AG04449 (cell line): ENCODE results near the gene BAIAP2.

Experiments
- CTCF ChIA-PET: fragments of 350-600 bp; formaldehyde crosslinking; extraction: SDS; loops from one replicate; lab custom pipeline; 2021; ENCODE audit warnings: antibody characterized with exemption; lab: Yijun Ruan, JAX
- POLR2A ChIA-PET: fragments of 400-600, 350-600 bp; formaldehyde crosslinking; extraction: SDS; loops from one replicate; lab custom pipeline; 2020; ENCODE audit warnings: antibody characterized with exemption, inconsistent platforms; lab: Yijun Ruan, JAX
- DNase-seq: peaks from one replicate; pipeline ENCODE4 v3.0.0-alpha.2; 2010; ENCODE audit warnings: low read depth, low spot score
- H3K4me3 ChIP-seq: 2 replicates; pipeline ENCODE4 v1.5.1; 2011; ENCODE audit warnings: low read depth, mild to moderate bottlenecking, control low read depth, low read length
- TF ChIP-seq, protein P1 (sequence below): IDR thresholded peaks from one replicate; pipeline ENCODE4 v1.5.1; 2011; ENCODE audit warnings: mild to moderate bottlenecking, moderate library complexity, low read length, control low read depth, inconsistent platforms; ENCODE audit not compliant: insufficient read depth; ENCODE audit errors: missing control alignments

Gene BAIAP2

GRCh38 chr17:81025065-81025740, 9.7 kb upstream of the BAIAP2 start:
- POLR2A ChIA-PET = no interaction called here
- no peak overlapping the region for H3K4me3 ChIP-seq
- no peak for DNase-seq
- CTCF ChIA-PET = interaction anchor here (0.7 to 4.8 kb wide), 16 partner anchors 8 to 176 kb away, joined by 3 to 118 read pairs (median 4); no protein-coding TSS in a partner anchor
- TF ChIP-seq, protein P1, sequence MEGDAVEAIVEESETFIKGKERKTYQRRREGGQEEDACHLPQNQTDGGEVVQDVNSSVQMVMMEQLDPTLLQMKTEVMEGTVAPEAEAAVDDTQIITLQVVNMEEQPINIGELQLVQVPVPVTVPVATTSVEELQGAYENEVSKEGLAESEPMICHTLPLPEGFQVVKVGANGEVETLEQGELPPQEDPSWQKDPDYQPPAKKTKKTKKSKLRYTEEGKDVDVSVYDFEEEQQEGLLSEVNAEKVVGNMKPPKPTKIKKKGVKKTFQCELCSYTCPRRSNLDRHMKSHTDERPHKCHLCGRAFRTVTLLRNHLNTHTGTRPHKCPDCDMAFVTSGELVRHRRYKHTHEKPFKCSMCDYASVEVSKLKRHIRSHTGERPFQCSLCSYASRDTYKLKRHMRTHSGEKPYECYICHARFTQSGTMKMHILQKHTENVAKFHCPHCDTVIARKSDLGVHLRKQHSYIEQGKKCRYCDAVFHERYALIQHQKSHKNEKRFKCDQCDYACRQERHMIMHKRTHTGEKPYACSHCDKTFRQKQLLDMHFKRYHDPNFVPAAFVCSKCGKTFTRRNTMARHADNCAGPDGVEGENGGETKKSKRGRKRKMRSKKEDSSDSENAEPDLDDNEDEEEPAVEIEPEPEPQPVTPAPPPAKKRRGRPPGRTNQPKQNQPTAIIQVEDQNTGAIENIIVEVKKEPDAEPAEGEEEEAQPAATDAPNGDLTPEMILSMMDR = no peak

DNA sequence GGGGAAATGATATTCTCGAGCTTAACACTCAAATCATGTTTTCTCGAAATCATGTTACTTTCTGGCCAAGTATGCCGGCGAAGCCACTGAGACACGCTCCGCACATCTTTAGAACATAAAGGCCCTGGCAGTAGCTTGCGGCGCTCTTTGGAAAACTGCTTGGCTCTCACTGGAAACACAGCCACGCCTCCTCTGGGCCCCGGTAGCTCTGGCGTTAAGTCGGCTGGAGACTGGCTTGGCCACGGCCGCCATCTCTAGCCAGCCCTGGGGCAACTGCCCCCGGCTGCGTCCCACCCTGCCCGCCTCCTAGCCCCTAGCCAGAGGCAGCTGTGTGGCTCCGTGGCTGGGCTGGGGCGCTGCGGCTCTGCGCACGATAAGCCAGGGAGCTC, 9.2 kb upstream of the BAIAP2 start:
- CTCF ChIA-PET = interaction anchor here (0.7 to 4.8 kb wide), 13 partner anchors 8 to 175 kb away, joined by 3 to 118 read pairs (median 4); no protein-coding TSS in a partner anchor
- TF ChIP-seq, protein P1 = no peak
- POLR2A ChIA-PET = no interaction called here
- no peak for DNase-seq
- no peak overlapping the region for H3K4me3 ChIP-seq

DNA sequence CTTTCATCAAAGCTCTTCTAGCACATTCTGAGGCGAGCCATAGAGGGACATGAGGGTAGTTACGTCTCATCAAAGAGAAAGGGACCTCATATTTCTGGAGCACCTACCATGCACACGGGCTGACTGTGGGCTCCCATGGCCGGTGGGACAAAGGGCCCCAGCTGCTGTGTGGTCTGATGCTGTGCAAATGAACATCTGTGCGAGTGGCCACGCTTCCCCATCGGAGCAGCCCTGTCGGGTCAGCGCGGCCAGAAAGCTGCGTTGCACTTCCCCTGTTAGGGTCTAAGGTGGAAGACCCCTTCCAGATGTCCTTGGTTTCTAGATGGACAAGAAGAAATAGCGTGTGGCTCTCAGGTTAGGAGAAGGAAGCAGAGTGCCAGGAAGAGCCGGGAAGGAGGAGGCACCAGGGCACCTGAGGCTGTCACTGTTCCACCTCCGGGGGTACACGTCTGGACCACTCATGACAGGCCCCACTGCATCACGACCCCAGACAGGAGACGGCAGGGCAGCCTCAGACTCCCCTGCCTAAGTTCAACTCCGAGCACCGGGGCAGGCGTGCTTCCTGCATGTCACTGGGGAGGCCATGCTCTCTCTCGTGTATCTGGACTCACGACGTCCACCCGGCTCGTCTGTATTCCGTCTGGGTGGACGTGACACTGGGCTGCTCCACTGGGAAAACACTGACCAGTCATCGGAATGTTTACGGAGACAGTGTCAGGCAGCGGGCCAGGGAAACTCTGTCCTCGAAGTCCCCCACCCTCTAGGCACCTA, 8.5 kb upstream of the BAIAP2 start:
- DNase-seq = no peak
- H3K4me3 ChIP-seq = no peak overlapping the region
- CTCF ChIA-PET = interaction anchor here (0.7 to 4.8 kb wide), 13 partner anchors 7 to 174 kb away, joined by 3 to 118 read pairs (median 4); no protein-coding TSS in a partner anchor
- POLR2A ChIA-PET = no interaction called here
- TF ChIP-seq, protein P1 = no peak

DNA sequence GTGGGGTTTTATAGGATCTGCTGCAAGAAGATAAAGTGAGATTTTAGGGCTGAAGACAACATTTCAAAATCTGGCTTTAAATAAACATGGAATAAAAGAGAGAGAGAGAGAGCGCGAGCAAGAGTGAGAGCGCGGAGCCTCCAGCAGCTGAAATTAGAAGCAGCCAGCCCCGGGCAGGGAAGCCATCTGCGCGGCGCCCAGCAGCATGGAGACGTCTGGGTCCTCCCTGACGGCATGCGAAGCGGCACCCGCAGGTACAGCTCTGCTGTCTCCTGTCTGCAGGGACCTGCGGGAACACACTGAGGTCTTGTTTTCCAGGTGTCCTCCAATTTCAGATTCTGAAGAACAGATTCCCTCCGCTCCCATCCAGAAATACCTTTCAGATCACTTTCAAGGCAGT, 7.9 kb upstream of the BAIAP2 start:
- H3K4me3 ChIP-seq = no peak overlapping the region
- no peak for DNase-seq
- TF ChIP-seq, protein P1 = no peak
- ChIA-PET POLR2A (no interaction called here), CTCF (interaction anchor here (1.4 to 4.0 kb wide), 3 partner anchors 10 to 77 kb away, joined by 4 to 17 read pairs (median 10); no protein-coding TSS in a partner anchor)

GRCh38 chr17:81027591-81028505, 7.1 kb upstream of the BAIAP2 start:
- ChIA-PET POLR2A (no interaction called here), CTCF (interaction anchor here (1.0 to 2.2 kb wide), 5 partner anchors 8 to 76 kb away, joined by 3 to 10 read pairs (median 6); no protein-coding TSS in a partner anchor)
- H3K4me3 ChIP-seq = no peak overlapping the region
- no peak for DNase-seq
- TF ChIP-seq, protein P1 = no peak
